D341Med (cell line): ENCODE results near the gene TUBGCP3.
"Not testable (repeated sequence)": the region's sequence is repeated elsewhere in the genome, so short reads cannot be mapped to it uniquely, and the experiment has no call there.

ENCODE experiments used
- DNase-seq: peaks from one replicate; pipeline ENCODE4 v3.0.0; 2012; ENCODE audit warnings: low spot score

TUBGCP3 gene

DNA sequence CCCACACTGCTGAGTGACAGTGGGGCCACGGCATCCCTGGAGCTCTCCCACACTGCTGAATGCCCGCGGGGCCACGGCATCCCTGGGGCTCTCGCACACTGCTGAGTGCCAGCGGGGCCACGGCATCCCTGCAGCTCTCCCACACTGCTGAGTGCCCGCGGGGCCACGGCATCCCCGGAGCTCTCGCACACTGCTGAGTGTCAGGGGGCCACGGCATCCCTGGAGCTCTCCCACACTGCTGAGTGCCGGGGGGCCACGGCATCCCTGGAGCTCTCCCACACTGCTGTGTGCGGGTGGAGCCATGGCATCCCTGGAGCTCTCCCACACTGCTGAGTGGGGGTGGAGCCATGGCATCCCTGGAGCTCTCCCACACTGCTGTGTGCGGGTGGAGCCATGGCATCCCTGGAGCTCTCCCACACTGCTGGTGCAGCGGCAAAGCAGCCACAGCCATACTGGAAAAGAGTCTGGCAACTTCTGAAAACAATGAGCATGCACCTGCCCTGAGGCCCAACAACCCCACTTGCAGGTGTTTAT, 8.6 kb downstream of the TUBGCP3 start:
- DNase-seq: no peak

DNA sequence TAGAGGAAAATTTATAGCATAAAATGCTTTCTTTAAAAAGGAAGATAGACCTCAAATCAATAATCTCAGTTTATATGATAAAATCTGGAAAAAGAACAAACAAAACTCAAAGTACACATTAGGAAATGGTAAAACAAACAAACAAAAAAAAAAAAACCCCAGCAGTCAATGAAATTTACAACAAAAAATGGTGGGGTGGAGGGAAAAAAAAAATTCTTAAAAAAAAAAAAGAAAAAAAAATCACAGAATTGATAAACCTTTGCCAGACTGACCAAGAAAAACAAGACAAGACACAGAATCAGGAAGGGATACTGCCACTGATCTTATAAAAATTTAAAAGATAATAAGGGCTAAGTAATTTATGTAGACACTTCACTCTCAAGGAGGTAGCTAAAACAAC, 11.2 kb downstream of the TUBGCP3 start:
- no peak for DNase-seq

DNA sequence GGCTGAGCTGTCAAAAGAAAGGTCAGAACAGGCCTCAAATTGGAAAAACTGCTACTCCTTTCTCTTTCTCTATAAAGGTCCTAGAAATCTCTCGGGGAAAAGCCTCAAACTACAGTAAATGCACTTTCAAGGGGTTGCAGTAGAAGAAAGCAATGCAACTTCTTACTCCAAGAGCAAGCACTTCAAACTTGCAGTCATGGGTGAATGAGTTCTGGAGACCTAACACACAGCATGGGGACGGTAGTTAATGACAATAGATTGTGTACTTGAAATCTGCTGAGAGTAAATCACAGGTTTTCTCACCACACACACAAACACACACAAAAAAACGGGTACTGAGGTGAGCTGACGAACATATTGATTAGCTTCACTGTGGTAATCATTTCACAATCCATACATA, 11.8 kb downstream of the TUBGCP3 start:
- DNase-seq: no peak

DNA sequence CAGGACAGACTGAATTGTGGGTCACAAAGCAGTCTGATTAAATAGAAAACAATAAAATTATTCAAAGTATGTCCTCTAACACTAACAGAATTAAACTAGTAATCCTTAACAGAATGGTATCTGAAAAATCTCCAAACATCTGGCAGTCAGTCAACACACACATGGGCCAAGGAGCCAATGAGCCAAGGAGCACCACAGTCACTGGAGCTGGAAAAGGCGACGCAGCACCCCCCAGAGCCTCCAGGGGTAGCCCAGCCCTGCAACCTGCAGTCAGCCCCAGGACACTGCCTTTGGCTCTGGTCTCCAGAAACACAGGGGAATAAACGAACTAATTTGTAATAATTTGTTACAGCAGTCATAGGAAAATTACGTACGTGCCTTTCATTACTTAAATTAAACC, 12.3 kb downstream of the TUBGCP3 start:
- no peak for DNase-seq

DNA sequence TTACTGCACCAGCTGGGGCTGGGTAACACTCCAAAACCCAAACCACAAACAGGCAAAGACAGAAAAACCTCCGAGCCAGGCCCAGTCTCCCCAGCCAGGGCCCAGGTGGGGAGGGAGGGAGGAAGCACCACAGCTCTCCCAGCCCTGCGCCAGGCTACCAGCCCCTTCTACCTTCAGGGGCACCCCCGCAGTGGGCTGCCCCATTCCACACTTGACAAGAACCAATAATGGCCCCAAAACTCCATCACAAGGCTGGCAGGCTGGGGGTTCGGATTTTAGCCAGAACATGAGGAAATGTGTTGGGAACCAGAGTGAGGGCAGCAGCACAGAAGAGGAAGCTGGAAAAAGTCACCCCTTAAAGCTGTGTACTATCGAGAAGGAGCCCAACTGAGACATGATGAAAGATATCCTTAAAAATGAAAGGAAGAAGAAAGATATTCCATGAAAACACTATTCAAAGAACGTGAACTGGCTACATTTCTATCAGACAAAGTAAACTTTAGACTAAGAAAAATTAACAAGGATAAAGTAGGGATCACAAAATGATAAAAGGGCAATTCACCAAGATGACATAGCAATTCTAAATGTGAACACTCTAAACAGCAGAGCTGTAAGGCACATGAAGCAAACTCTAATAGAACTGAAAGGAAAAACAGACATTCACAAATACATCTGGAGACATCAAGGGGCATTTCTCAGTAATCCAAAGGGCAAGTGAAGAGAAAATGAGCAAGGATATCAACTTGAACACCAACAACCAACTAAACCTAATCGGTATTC, 12.9 kb downstream of the TUBGCP3 start:
- no peak for DNase-seq

DNA sequence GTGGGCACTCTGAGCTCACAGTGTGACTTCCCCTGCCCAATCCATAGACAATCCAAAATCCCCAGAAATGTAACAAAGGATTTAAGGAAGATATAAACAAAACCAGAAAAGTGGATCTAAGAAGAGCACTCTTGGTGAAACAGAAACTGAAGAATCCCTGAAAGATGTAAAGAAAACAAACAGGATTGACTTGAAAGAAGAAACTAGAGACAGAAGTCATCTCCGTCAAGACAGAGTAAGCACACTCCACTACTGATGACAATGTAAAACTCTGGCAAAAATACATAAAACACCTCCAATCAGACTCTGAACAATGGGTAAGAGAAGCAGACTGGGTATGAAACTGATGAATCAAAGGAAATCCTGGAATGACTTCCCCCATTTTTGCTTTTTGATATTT, 13.5 kb downstream of the TUBGCP3 start:
- no peak for DNase-seq

DNA sequence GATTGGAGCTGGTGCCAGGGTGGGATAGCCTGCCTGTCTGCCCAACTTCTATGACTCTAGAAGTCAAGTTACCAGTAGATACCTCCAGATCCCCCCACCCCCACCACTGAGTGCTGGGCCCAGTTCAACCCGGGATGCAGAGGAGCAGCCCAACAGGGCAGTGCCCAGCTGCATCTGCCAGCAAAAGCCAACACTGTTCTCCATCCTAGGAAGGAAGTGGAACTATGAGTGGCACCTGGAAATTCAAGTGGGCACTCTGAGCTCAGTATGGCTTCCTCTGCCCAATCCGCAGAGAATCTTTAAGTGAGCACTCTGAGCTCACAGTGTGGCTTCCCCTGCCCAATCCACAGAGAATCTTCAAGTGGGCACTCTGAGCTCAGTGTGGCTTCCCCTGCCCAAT, 14.2 kb downstream of the TUBGCP3 start:
- DNase-seq: no peak

DNA sequence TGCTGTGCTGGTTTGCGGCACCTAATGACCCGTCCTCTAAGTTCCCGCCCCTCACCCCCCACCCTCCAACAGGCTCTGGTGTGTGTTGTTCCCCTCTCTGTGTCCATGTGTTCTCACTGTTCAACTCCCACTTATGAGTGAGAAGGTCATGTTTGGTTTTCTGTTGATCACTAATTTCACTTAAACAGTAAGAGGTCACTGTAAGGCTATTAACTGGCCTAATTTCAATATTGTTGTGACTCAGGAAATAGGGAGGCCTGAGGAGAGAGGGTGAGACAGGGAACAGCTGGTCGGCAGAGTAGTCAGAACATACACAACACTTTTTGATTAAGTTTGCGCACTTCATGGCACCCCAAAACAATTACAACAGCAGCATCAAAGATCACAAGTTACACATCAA, 15.6 kb downstream of the TUBGCP3 start:
- no peak for DNase-seq

DNA sequence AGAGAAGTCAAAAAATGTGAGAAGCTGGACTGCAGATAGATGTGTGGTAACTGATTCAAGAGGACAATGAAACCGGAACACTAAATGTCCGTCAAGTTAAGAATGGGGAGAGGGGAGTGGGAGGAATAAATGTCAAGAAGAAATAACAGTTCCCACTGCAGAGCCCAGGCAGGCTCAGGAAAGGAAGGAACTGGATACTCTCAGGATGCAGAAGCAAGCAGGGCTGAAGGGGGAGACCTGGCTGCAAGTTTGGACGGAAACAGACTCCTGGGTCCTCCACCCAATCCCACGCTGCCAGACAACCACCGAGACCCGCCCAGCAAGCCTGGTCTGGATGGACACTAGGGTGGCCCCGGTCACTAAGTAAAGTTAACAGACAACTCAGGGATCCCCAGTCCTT, 18.1 kb downstream of the TUBGCP3 start:
- DNase-seq: no peak

DNA sequence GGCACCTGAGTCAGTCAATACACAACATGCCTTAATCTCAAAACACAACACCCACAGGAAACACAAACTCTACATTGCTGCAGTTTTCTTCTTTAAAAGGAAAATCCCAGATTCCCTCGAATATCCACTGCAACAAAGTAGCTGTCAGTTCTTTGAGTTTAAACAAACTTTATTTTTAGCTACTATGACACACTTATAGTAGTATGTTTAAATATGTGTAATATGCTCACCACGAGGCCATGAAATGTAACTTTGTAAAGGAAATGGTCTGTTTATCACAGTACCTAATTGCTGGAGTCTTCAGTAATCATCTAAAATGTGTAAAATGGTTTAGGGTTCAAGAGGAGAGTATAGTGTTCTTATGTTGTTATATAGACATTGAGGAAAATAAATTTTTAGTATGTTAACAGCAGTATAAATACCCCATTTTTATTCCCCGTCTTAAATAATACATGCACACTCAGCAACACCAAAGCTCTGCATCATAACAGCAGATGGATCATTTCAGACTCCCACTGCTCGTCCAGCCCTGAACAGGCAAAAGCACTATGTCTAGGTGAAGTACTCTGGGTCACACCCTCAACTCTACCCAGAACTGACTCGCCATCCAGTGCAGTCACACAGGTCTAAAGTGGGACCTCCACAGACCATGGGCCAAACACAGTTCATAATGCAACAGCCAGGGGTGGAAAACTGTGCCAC, 20.6 kb downstream of the TUBGCP3 start:
- DNase-seq: no peak

DNA sequence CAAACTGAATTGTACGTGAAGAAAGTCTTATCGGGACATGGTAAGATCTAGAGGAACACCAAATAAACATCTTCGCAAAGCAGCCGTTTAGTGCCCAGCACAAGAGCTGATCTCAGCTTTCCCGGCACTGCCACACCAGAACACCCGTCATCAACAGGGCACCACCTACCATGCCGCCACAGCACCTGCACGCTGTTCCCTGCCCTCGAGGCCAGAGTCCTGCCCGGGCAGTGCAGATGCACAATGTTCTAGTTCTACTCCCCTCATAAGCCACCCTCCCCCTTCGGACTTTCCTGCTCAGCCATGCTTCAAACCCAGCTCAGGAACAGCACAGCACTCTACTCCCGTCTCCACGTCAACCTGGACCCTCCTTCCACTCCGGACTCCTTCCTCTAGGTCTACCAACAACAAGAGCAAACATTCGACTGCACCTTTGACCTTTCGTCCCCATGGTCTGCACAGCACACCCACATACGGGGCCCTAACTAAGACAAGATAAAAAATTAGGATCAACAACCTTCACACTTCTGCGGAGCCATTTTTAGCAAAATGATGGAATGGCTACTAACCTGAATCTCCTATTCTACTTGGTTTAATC, 25.1 kb downstream of the TUBGCP3 start:
- DNase-seq: no peak

DNA sequence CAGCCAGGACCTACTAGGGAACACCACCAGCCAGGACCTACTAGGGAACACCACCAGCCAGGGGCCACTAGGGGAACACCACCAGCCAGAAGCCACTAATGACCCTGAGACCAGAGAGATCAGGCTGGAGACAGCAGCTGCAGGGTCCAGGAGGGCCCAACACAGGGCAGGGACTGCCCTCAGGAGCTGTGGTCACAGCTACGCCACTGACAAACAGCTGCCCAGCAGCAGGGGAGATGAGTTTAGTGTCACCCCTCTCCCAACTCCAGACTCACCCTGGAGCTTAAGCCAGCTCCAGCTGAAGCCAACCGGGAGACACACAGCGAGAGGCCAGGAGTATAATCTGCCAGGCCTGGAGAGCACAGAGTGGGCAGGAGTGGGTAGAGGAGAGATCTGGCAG, 25.7 kb downstream of the TUBGCP3 start:
- DNase-seq: no peak

DNA sequence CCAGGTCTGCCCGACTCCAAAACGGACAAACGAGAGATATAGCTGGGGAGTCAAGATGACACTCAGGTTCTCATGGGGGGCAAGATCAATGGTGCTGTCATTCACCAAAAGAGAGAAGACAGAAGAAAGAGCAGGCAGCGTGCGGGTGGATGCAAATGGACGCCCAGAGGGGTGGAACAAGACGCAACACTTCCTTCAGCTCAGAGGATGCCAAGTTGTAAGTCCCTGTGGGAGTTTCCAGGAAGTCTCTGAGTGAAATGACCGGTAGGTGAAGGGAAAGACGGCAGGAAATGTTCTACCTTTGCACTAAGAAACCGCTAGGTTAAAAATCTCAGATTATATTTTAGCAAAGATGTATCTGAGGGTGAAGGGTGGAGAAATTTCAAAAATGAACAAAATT, 26.5 kb downstream of the TUBGCP3 start:
- DNase-seq: no peak

DNA sequence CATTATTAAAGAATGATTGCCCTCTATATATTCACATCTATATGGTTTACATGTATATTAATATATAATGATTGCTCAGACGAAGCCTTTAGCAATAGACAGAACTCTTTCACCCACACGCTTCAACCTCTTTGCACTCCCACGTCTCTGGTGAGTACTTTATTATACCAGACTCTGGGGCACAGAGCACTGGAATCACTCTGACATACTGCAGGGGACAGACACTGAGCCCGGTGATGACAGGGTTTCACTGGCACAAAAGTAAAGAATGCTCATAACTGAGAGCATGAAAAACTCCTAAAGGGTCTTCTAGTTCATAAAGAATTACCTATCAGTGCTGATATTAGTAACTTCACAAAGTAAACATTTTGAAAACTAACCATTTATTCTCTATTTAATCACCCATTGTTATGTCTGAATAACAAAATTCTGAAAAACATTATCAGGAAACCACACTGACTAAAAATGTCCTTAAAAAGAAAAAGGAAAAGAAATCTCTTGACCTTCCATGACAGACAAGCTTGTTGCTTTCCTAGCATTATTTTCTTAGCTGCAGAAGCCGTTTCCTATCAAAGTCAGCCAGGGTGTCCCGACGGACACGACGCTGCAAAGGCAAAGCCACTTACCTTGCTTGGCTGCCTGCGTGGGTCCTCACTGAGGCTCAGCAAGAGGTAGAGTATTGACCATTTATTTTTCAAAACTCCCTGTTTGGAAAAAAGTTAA, 29.1 kb downstream of the TUBGCP3 start:
- DNase-seq: no peak

DNA sequence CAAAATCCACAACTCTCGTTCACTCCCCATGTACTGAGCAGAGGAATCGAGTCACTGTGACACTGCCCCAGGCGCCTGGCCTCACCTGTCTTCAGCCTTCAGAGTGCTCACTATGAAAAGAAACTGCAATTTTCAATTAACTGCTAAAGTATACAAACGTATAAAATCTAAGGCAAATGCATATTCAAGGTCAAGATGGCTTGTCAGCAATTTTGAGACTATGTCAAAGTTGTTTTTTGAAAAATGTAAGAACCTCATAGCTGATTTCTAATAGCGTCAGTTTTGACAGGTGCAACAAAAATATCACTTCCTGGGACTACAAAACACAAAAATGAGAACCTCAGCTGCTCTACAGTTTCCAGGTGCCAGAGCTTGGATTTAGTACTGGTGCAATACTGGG, 31.4 kb downstream of the TUBGCP3 start:
- no peak for DNase-seq

DNA sequence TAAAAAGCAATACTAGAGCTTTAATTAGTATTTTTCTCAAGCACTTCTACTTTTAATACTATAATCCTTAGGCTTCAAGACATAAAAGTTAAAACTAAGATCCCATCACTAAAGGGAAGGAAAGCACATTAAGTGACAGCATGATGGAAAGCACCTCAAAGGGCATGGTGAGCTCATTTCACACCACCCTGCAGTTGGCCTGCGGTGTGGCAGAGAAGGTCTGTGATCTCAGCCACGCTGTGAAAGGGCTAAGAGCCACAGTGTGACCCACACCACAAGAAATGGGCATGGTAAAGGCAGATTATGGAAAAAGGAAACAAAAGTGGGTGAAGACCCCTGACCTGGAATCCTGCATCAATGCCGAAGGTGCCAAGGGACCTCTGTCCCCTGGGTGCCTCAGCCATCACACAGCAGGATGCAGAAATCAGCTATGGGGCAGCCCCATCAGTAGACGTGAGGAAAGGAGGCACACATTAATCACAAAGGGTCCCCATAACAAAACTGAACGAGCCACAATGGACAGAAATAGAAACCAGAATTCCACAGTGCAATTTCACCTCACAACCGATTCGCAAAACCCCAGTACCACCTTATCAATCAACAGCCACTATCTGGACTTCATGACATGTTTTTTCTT, 33.6 kb downstream of the TUBGCP3 start:
- DNase-seq: no peak

DNA sequence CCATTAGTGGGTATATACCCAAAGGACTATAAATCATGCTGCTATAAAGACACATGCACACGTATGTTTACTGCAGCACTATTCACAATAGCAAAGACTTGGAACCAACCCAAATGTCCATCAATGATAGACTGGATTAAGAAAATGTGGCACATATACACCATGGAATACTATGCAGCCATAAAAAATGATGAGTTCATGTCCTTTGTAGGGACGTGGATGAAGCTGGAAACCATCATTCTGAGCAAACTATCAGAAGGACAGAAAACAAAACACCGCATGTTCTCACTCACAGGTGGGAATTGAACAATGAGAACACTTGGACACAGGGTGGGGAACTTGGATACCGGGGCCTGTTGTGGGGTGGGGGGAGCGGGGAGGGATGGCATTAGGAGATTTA, 39.0 kb downstream of the TUBGCP3 start:
- DNase-seq: not testable (repeated sequence)

DNA sequence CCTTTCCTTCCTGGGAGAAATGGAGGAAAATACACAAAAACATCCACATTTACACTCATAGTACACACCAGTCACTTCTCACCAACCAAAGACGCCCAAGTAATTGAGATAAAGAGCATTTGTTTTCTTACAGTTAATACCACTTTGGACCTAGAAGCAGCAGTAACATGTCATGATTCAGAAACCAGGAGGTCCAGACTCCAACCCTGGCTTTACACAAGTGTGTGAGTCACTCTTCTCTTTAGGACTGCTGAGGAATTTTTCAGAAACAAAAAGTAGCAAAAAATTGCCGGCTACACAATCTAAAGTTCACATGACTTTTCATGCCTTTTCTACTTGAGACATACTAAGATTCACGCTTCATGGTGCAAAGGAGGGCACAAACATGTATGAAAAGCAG, 42.1 kb downstream of the TUBGCP3 start:
- no peak for DNase-seq

DNA sequence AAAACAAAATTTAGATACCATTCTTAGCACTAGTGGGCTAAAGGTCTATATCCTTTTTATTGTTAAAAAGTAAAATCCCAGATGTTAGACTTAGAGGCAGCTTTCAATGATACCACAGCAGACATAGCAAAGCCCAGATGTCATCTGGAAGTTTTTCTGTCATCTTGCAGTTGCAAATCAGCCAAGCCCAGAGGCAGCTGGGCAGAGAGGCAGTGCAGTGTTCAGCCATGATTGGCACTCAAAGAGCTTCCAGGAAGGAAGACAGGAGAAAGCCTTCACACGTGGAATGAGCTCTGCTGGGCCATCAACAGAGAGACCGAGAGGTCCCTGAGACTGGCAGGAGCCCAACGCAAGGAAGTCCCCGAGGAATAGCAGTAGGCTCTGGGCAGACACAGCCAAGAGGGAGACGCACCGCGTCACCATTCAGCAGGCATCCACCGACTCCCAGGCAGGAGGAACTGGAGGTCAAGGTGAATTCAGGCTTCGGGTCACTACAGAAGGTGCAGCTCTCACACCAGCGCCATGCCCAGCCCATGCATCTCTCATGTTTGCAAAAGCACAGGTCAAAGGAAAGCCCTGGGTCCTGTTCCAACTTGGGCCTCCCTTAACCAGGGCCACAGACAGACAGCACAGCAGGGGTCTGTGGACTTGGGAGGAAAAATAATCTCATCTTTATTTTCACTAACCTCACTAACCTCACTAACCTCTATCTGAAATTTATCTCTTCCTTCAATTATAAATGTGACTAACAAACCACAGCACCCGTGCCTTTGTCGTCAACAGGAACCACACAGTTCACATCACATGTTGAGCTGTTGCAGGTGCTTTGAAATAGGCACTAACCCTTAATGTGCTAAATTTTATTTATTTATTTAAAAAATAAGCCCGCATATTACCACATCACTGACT, 54.9 kb downstream of the TUBGCP3 start:
- no peak for DNase-seq

DNA sequence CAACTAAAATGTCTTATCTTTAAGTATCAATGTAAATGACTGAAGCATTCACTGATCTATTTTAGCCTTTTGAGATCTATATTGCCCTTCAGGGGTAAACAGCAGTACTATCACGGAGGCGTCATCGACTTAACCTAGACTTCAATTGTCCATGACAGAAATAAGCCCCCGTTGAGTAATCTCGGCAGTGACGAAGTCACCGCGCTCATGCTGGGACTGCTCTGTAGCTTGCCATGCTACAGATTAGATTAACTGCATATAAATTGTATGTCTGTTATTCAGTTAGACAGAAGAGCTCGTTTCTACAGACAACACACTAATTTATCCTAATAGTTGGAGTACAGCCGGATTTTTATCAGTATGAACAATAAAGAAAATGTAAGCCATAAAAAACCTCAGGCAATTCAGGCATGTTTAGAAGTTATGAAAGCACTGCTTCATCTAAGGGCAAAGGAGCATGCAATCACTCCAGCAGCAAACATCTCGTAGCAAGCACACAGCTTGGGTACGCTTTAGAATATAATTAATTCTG, 56.6 kb downstream of the TUBGCP3 start:
- DNase-seq: no peak

DNA sequence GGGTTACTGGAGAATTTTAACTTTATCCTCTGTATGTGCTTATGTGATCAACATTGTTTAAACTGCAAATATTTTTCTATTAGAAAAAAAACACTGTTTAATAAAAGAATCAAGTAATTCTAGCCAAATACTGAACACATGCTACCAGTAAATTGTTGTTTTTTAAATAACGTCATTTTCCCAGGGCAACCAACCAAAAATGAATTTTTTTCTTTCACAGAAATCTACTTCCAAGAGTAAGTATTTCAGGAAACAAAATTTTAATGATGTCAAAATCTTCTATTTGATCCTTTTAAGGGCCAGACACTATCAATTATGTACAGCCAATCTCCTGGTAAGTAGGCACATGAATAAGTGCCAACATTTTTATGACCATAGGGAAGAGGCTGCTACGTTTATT, 57.1 kb downstream of the TUBGCP3 start:
- no peak for DNase-seq
